ENCODE measurements around the gene TEPSIN.

GRCh38 chr17:81188491-81188840 is 50.4 kb downstream of the TEPSIN start:
- no peak for TF ChIP-seq RAD21 (IDR thresholded peaks at IDR 0.05; ENCODE audit: low read depth)
- no peak for TF ChIP-seq REST (IDR thresholded peaks at IDR 0.05; ENCODE audit: low read depth)
- no peak for TF ChIP-seq MAX (IDR thresholded peaks at IDR 0.05)
- TF ChIP-seq TAF1 (IDR thresholded peaks at IDR 0.05; ENCODE audit: low read depth): no peak
- no peak for TF ChIP-seq EGR1 (IDR thresholded peaks at IDR 0.05)
- no peak for TF ChIP-seq FOXM1 (IDR thresholded peaks at IDR 0.05; ENCODE audit: borderline replicate concordance, low read depth)
- TF ChIP-seq YY1 (IDR thresholded peaks at IDR 0.05; ENCODE audit: low read depth): no peak

Data from Ishikawa (cell line).